Stimulated activated effector memory CD8-positive, alpha-beta T cell treated with anti-CD3 and anti-CD28 coated beads, Interleukin-12 subunit alpha, Interleukin-12 subunit beta, amount 100 ng/mL, for 72 hours (primary cell): ENCODE data around the gene CC2D1A.

ENCODE experiments used
- ATAC-seq: fragments of 150-1000 bp; cut with Tn5 transposase; 2 replicates; pipeline ENCODE4 v1.10.0; 2021
- DNase-seq, 2 donors: peaks; one replicate each; pipeline ENCODE4 v3.0.0; 2021 to 2022; ENCODE audit warnings: low spot score in 2 of 2
- H3K27ac Mint-ChIP-seq: one replicate; pipeline ENCODE4 v1.8.0; 2022; ENCODE audit warnings: mild to moderate bottlenecking, mixed read lengths
- H3K36me3 Mint-ChIP-seq: one replicate; pipeline ENCODE4 v1.8.0; 2022; ENCODE audit warnings: mild to moderate bottlenecking, mixed read lengths
- H3K4me1 Mint-ChIP-seq: one replicate; pipeline ENCODE4 v1.8.0; 2022; ENCODE audit warnings: mixed read lengths
- H3K4me3 Mint-ChIP-seq: one replicate; pipeline ENCODE4 v1.8.0; 2022; ENCODE audit warnings: mild to moderate bottlenecking, mixed read lengths
- H3K9me3 Mint-ChIP-seq: one replicate; pipeline ENCODE4 v1.8.0; 2022; ENCODE audit warnings: mixed read lengths

The CC2D1A gene

GRCh38 chr19:13980340-13980739 is 74.3 kb downstream of the CC2D1A start:
- DNase-seq (no peak), ATAC-seq (no peak)
- Mint-ChIP-seq H3K9me3 (no peaks in the 10 kb centered on the region), H3K36me3 (peaks cover 12% of the 10 kb centered on the region), H3K4me1 (peaks cover 8% of the 10 kb centered on the region), H3K4me3 (no peak overlapping the region), H3K27ac (no peak overlapping the region)
